CD14-positive monocyte (primary cell): ENCODE results near the gene TCEANC2. TPM values are rescaled to one million over a fixed set of nuclear protein-coding genes. Genes with fewer than 3 reads are reported as not detected.
A peak's percentile ranks its signal among the peaks of the same experiment; 100 is the strongest.

Experiments
- DNase-seq, 3 donors: peaks; one replicate each; pipeline ENCODE4 v3.0.0-alpha.2; 2011 to 2022
- H2AFZ ChIP-seq: 2 replicates; pipeline ENCODE4 v1.6.0; 2012; ENCODE audit warnings: mild to moderate bottlenecking, low read depth, low read length, inconsistent platforms; ENCODE audit not compliant: insufficient read depth, poor library complexity, severe bottlenecking
- H3K27ac ChIP-seq, 2 donors: 1 replicate in 1 of 2; 2 replicates in 1 of 2; pipeline ENCODE4 v1.5.1; 2012 to 2013; ENCODE audit warnings: low read length in 2 of 2, control low read depth in 1 of 2, inconsistent platforms in 1 of 2, low read depth in 1 of 2, mild to moderate bottlenecking in 1 of 2
- H3K27me3 ChIP-seq, 2 donors: one replicate each; pipeline versions ENCODE4 v1.6.0 to v1.6.1; 2011 to 2013; ENCODE audit warnings: low read length in 2 of 2; ENCODE audit not compliant: control insufficient read depth in 2 of 2, insufficient read depth in 2 of 2
- H3K36me3 ChIP-seq, 2 donors: replicated peaks in 1 of 2; 1 replicate in 1 of 2; 2 replicates in 1 of 2; pipeline versions ENCODE4 v1.5.1 to v1.6.1; 2012 to 2013; ENCODE audit warnings: low read length in 2 of 2, control low read depth in 1 of 2, inconsistent platforms in 1 of 2, mild to moderate bottlenecking in 1 of 2; ENCODE audit not compliant: insufficient read depth in 2 of 2, control insufficient read depth in 1 of 2
- H3K4me1 ChIP-seq, 2 donors: 1 replicate in 1 of 2; 2 replicates in 1 of 2; pipeline versions ENCODE4 v1.5.1 to v1.6.1; 2012 to 2013; ENCODE audit warnings: low read length in 2 of 2, control low read depth in 1 of 2, inconsistent platforms in 1 of 2, mild to moderate bottlenecking in 1 of 2, moderate library complexity in 1 of 2; ENCODE audit not compliant: insufficient read depth in 2 of 2, control insufficient read depth in 1 of 2
- H3K4me2 ChIP-seq: replicated peaks from 2 replicates; pipeline ENCODE3; 2012; ENCODE audit warnings: low read length, moderate library complexity, mild to moderate bottlenecking; ENCODE audit not compliant: poor library complexity, severe bottlenecking; ENCODE audit errors: extremely low read depth
- H3K4me3 ChIP-seq, 3 experiments: fragments of 200-600 bp in 1 of 3; sonication (generic) in 1 of 3; replicated peaks in 1 of 3; 1 replicate in 2 of 3; 2 replicates in 1 of 3; pipeline ENCODE4 v1.5.1; 2011 to 2013; ENCODE audit warnings: low read length in 3 of 3, mild to moderate bottlenecking in 3 of 3, control low read depth in 2 of 3, low read depth in 2 of 3, inconsistent platforms in 1 of 3, moderate library complexity in 1 of 3
- H3K79me2 ChIP-seq: 2 replicates; pipeline ENCODE4 v1.6.0; 2012; ENCODE audit warnings: mild to moderate bottlenecking, control low read depth, inconsistent platforms, low read length, moderate library complexity; ENCODE audit not compliant: insufficient read depth
- H3K9ac ChIP-seq: 2 replicates; pipeline ENCODE4 v1.6.0; 2017; ENCODE audit warnings: low read length, mild to moderate bottlenecking; ENCODE audit not compliant: insufficient read depth, poor library complexity, severe bottlenecking
- H3K9me3 ChIP-seq, 2 donors: replicated peaks in 1 of 2; 1 replicate in 1 of 2; 2 replicates in 1 of 2; pipeline versions ENCODE4 v1.5.1 to v1.6.1; 2012 to 2013; ENCODE audit warnings: low read length in 2 of 2, control low read depth in 1 of 2; ENCODE audit not compliant: control insufficient read depth in 1 of 2, insufficient read depth in 1 of 2
- H4K20me1 ChIP-seq: 2 replicates; pipeline ENCODE4 v1.6.0; 2012; ENCODE audit warnings: mild to moderate bottlenecking, low read length, control low read depth, moderate library complexity; ENCODE audit not compliant: insufficient read depth
- H3K27ac Mint-ChIP-seq, 7 donors: one replicate each; pipeline ENCODE4 v1.8.0; 2020; ENCODE audit warnings: mild to moderate bottlenecking in 7 of 7, mixed read lengths in 7 of 7, moderate library complexity in 6 of 7, inconsistent platforms in 2 of 7
- H3K27me3 Mint-ChIP-seq, 3 donors: one replicate each; pipeline ENCODE4 v1.8.0; 2021 to 2022; ENCODE audit warnings: low read depth in 3 of 3, mild to moderate bottlenecking in 3 of 3, mixed read lengths in 3 of 3, moderate library complexity in 3 of 3, inconsistent platforms in 1 of 3
- H3K36me3 Mint-ChIP-seq, 2 donors: one replicate each; pipeline ENCODE4 v1.8.0; 2020; ENCODE audit warnings: mixed read lengths in 2 of 2, inconsistent platforms in 1 of 2, mild to moderate bottlenecking in 1 of 2
- H3K4me1 Mint-ChIP-seq: one replicate; pipeline ENCODE4 v1.8.0; 2020; ENCODE audit warnings: mild to moderate bottlenecking, mixed read lengths
- H3K4me3 Mint-ChIP-seq, 2 donors: one replicate each; pipeline ENCODE4 v1.8.0; 2020; ENCODE audit warnings: mild to moderate bottlenecking in 2 of 2, mixed read lengths in 2 of 2, moderate library complexity in 1 of 2
- H3K9me3 Mint-ChIP-seq, 7 donors: one replicate each; pipeline ENCODE4 v1.8.0; 2020 to 2022; ENCODE audit warnings: mixed read lengths in 7 of 7, mild to moderate bottlenecking in 6 of 7, moderate library complexity in 6 of 7, inconsistent platforms in 2 of 7
- WGBS: methylation state at CpG from one replicate; pipeline ENCODE4 v1.1.5; 2013; ENCODE audit warnings: missing lambda C conversion rate; ENCODE audit not compliant: insufficient coverage; 5-methylcytosine and 5-hydroxymethylcytosine counted together
- intact Hi-C, 2 donors: fragments of 100-400 bp; cut with micrococcal nuclease; formaldehyde crosslinking; loops; one replicate each; pipeline versions ENCODE4 v1.15.0 to v1.15.1; 2023
- polyA plus RNA-seq, 3 donors: library from polyadenylated mRNA; depleted of rRNA in 1 of 3; unstranded in 2 of 3; stranded (reverse) in 1 of 3; fragments of 300-500 nt in 2 of 3; fragments of >200 nt in 1 of 3; fragmentation: Illumina TruSeq in 2 of 3; gene quantifications; 1 replicate in 2 of 3; 2 replicates in 1 of 3; pipeline ENCODE4 v1.2.3, GENCODE V29; 2012 to 2021
- TF ChIP-seq, protein P1 (sequence below): fragments of 200-600 bp; IDR thresholded peaks from one replicate; pipeline ENCODE4 v1.8.0; 2022; ENCODE audit warnings: antibody characterized with exemption, mild to moderate bottlenecking

The TCEANC2 gene
- polyA plus RNA-seq, 3 donors, result 3.0 to 6.7 (median 3.8) TPM

DNA sequence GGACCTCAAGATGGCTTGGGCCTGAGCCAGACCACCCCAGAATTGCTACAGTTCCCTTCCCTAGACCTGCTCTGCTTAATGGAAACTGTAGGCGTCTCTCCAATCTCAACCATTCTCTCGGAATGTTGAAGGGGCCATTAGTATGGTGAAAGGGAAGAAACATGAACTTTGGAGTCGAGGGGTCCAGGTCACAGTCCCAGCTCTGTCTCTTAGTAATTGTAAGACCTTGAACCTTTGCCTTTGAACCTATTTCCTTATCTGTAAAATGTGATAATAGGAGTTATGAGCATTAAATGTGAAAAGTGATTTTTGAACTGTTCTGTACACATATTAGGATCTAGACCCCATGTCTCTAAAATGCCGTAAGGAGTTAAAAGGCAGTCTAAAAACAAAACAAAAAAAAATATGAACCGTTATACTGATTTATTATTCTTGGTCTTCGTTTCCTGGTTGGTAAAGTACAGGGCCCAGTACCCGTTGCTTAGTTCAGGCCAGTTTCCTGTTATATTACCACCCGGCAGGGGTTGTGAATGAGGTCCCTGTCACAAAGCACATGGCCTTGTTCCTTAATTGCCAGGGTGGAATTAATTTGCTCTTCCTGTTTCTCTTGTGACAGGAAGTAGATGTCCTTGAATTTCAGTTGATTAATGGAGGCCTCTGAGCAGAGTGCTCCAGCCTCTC, 42.3 kb downstream of the TCEANC2 start:
- peak overlapping the region; percentile 18 to 64 (median 22) for H3K4me3 ChIP-seq
- WGBS, result 0% methylated on average over 3 of the region's 8 CpGs
- peak overlapping the region; percentile 70 for H3K4me2 ChIP-seq
- H3K79me2 ChIP-seq, result no peaks in the 10 kb centered on the region
- no peaks in the 10 kb centered on the region for H3K27me3 ChIP-seq
- TF ChIP-seq, protein P1, sequence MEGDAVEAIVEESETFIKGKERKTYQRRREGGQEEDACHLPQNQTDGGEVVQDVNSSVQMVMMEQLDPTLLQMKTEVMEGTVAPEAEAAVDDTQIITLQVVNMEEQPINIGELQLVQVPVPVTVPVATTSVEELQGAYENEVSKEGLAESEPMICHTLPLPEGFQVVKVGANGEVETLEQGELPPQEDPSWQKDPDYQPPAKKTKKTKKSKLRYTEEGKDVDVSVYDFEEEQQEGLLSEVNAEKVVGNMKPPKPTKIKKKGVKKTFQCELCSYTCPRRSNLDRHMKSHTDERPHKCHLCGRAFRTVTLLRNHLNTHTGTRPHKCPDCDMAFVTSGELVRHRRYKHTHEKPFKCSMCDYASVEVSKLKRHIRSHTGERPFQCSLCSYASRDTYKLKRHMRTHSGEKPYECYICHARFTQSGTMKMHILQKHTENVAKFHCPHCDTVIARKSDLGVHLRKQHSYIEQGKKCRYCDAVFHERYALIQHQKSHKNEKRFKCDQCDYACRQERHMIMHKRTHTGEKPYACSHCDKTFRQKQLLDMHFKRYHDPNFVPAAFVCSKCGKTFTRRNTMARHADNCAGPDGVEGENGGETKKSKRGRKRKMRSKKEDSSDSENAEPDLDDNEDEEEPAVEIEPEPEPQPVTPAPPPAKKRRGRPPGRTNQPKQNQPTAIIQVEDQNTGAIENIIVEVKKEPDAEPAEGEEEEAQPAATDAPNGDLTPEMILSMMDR, result no peak
- no peaks in the 10 kb centered on the region for H3K9me3 ChIP-seq
- peak; percentile 79 to 90 (median 86) for DNase-seq
- intact Hi-C loops, result no loop called here
- Mint-ChIP-seq H3K9me3 (peaks cover 0 to 5% (median 1%) of the 10 kb centered on the region in 7 donors), H3K4me3 (peak overlapping the region; percentile 65 to 88), H3K4me1 (peaks cover 37% of the 10 kb centered on the region), H3K27ac (peak overlapping the region; percentile 82 to 92 (median 91)), H3K36me3 (peaks cover 48 to 56% of the 10 kb centered on the region in 2 donors), H3K27me3 (no peaks in the 10 kb centered on the region)
- peaks cover 17 to 28% of the 10 kb centered on the region in 2 donors for H3K4me1 ChIP-seq
- H2AFZ ChIP-seq, result peak overlapping the region; percentile 90
- peaks cover under 1 to 14% of the 10 kb centered on the region in 2 donors for H3K36me3 ChIP-seq
- H3K9ac ChIP-seq, result peak overlapping the region; percentile 53
- H4K20me1 ChIP-seq, result no peaks in the 10 kb centered on the region
- H3K27ac ChIP-seq, result peak overlapping the region; percentile 41 to 83

GRCh38 chr1:54096227-54096876, 42.9 kb downstream of the TCEANC2 start:
- intact Hi-C loops, result no loop called here
- no peaks in the 10 kb centered on the region for H4K20me1 ChIP-seq
- H3K9me3 ChIP-seq, result no peaks in the 10 kb centered on the region
- H3K36me3 Mint-ChIP-seq, result peaks cover 54 to 62% of the 10 kb centered on the region in 2 donors
- peak overlapping the region; percentile 41 to 83 for H3K27ac ChIP-seq
- H3K36me3 ChIP-seq, result peaks cover 0 to 14% of the 10 kb centered on the region in 2 donors
- TF ChIP-seq, protein P1, result no peak
- H3K9me3 Mint-ChIP-seq, result peaks cover 0 to 5% (median 1%) of the 10 kb centered on the region in 7 donors
- H3K4me3 ChIP-seq, result peak overlapping the region; percentile 18 to 64 (median 22)
- H3K9ac ChIP-seq, result peak overlapping the region; percentile 53
- peaks cover 17 to 28% of the 10 kb centered on the region in 2 donors for H3K4me1 ChIP-seq
- peak overlapping the region; percentile 70 for H3K4me2 ChIP-seq
- H3K4me3 Mint-ChIP-seq, result peak overlapping the region; percentile 65 to 88
- peaks cover 37% of the 10 kb centered on the region for H3K4me1 Mint-ChIP-seq
- H3K27me3 Mint-ChIP-seq, result no peaks in the 10 kb centered on the region
- no peaks in the 10 kb centered on the region for H3K27me3 ChIP-seq
- H3K27ac Mint-ChIP-seq, result peak overlapping the region; percentile 82 to 92 (median 91)
- peak in 1 of 3 donors; percentile 2 for DNase-seq
- H2AFZ ChIP-seq, result peak overlapping the region; percentile 90
- H3K79me2 ChIP-seq, result no peaks in the 10 kb centered on the region
- 24% methylated on average over 20 of the region's 25 CpGs for WGBS
